GM23338 (cell line): ENCODE measurements around the gene TXNRD1. TPM values are rescaled to one million over a fixed set of nuclear protein-coding genes. Genes with fewer than 3 reads are reported as not detected.

Experiments used
- ATAC-seq: fragments of 200-7000 bp; cut with Tn5 transposase; 3 replicates; pipeline ENCODE4 v1.9.1; 2020
- DNase-seq: peaks from one replicate; pipeline ENCODE4 v3.0.0-alpha.2; 2015; ENCODE audit warnings: low spot score
- H2AFZ ChIP-seq: fragments of 200-600 bp; sonication (generic); 2 replicates; pipeline ENCODE4 v1.8.0; 2016; ENCODE audit warnings: antibody characterized with exemption, mild to moderate bottlenecking, moderate library complexity
- H3F3A ChIP-seq: fragments of 200-600 bp; sonication (generic); replicated peaks from 2 replicates; pipeline ENCODE4 v1.8.0; 2017; ENCODE audit warnings: antibody characterized with exemption, mixed run types, low read depth
- H3K27ac ChIP-seq: fragments of 200-600 bp; sonication (generic); 2 replicates; pipeline ENCODE4 v1.6.1; 2016; ENCODE audit warnings: low read depth
- H3K27me3 ChIP-seq: fragments of 200-600 bp; sonication (generic); 2 replicates; pipeline ENCODE4 v1.8.0; 2016; ENCODE audit warnings: mild to moderate bottlenecking, mixed run types, moderate library complexity; ENCODE audit not compliant: insufficient read depth
- H3K36me3 ChIP-seq: fragments of 200-600 bp; sonication (generic); 2 replicates; pipeline ENCODE4 v1.8.0; 2016; ENCODE audit warnings: mild to moderate bottlenecking; ENCODE audit not compliant: insufficient read depth
- H3K4me1 ChIP-seq: fragments of 200-600 bp; sonication (generic); 2 replicates; pipeline ENCODE4 v1.8.0; 2016; ENCODE audit warnings: mild to moderate bottlenecking, moderate library complexity; ENCODE audit not compliant: insufficient read depth
- H3K4me2 ChIP-seq: fragments of 200-600 bp; sonication (generic); 2 replicates; pipeline ENCODE4 v1.7.1; 2017; ENCODE audit warnings: mixed run types
- H3K4me3 ChIP-seq: fragments of 200-600 bp; sonication (generic); 2 replicates; pipeline ENCODE4 v1.6.1; 2016; ENCODE audit warnings: mixed run types
- H3K79me2 ChIP-seq: fragments of 200-600 bp; sonication (generic); replicated peaks from 2 replicates; pipeline ENCODE4 v1.8.0; 2017; ENCODE audit warnings: mild to moderate bottlenecking; ENCODE audit not compliant: insufficient read depth
- H3K9me2 ChIP-seq: fragments of 200-600 bp; sonication (generic); 2 replicates; pipeline ENCODE4 v1.8.0; 2017; ENCODE audit not compliant: insufficient read depth
- H4K20me1 ChIP-seq: fragments of 200-600 bp; sonication (generic); replicated peaks from 2 replicates; pipeline ENCODE4 v1.8.0; 2017; ENCODE audit warnings: mild to moderate bottlenecking; ENCODE audit not compliant: insufficient read depth
- H3K27ac Mint-ChIP-seq: 2 replicates; pipeline ENCODE4 v1.8.0; 2020; ENCODE audit warnings: inconsistent platforms, mild to moderate bottlenecking, moderate library complexity, mixed read lengths
- H3K27me3 Mint-ChIP-seq: 3 replicates; pipeline ENCODE4 v1.8.0; 2022; ENCODE audit warnings: low read depth, mild to moderate bottlenecking, moderate library complexity, mixed read lengths, inconsistent platforms; ENCODE audit not compliant: insufficient read depth, poor library complexity
- H3K36me3 Mint-ChIP-seq: 3 replicates; pipeline ENCODE4 v1.8.0; 2021; ENCODE audit warnings: low read depth, mild to moderate bottlenecking, inconsistent platforms, moderate library complexity, mixed read lengths
- H3K4me1 Mint-ChIP-seq: 3 replicates; pipeline ENCODE4 v1.8.0; 2020; ENCODE audit warnings: mild to moderate bottlenecking, inconsistent platforms, mixed read lengths
- H3K4me3 Mint-ChIP-seq: 3 replicates; pipeline ENCODE4 v1.8.0; 2021; ENCODE audit warnings: moderate library complexity, mild to moderate bottlenecking, inconsistent platforms, mixed read lengths
- H3K9me3 Mint-ChIP-seq: 3 replicates; pipeline ENCODE4 v1.8.0; 2020; ENCODE audit warnings: moderate library complexity, mild to moderate bottlenecking, inconsistent platforms, mixed read lengths
- CREB1 ChIP-seq: fragments of 250-450 bp; sonication (Bioruptor Pico); IDR thresholded peaks from 2 replicates; pipeline ENCODE4 v1.5.0; 2020; ENCODE audit warnings: low read depth, mild to moderate bottlenecking, moderate library complexity
- EZH2 ChIP-seq: fragments of 200-600 bp; sonication (generic); IDR thresholded peaks from one replicate; pipeline ENCODE4 v1.8.0; 2017; ENCODE audit warnings: antibody characterized with exemption, mild to moderate bottlenecking, low read depth; ENCODE audit not compliant: unreplicated experiment
- EZH2phosphoT487 ChIP-seq: fragments of 200-600 bp; sonication (generic); IDR thresholded peaks from one replicate; pipeline ENCODE4 v1.8.1; 2018; ENCODE audit warnings: antibody characterized with exemption; ENCODE audit not compliant: unreplicated experiment
- JUNB ChIP-seq: IDR thresholded peaks from one replicate; pipeline ENCODE4 v1.6.1; 2016; ENCODE audit warnings: antibody characterized with exemption; ENCODE audit not compliant: unreplicated experiment
- NANOG ChIP-seq: IDR thresholded peaks from 2 replicates; pipeline ENCODE4 v1.6.1; 2016; ENCODE audit warnings: antibody characterized with exemption, borderline replicate concordance
- POLR2AphosphoS5 ChIP-seq: IDR thresholded peaks from 2 replicates; pipeline ENCODE4 v1.6.1; 2016; ENCODE audit warnings: antibody characterized with exemption, low read depth
- STAT1 ChIP-seq: IDR thresholded peaks from one replicate; pipeline ENCODE4 v1.6.1; 2016; ENCODE audit warnings: antibody characterized with exemption; ENCODE audit not compliant: unreplicated experiment
- ZNF114 ChIP-seq: fragments of 250-450 bp; sonication (Bioruptor Pico); IDR thresholded peaks from 2 replicates; pipeline ENCODE4 v1.5.0; 2020; ENCODE audit warnings: mild to moderate bottlenecking, moderate library complexity
- ZNF331 ChIP-seq: fragments of 250-450 bp; sonication (Bioruptor Pico); IDR thresholded peaks from 2 replicates; pipeline ENCODE4 v1.5.0; 2020; ENCODE audit warnings: low read depth, mild to moderate bottlenecking, moderate library complexity
- polyA plus RNA-seq: library from polyadenylated mRNA; unstranded; fragments of >200 nt; fragmentation: Nextera tagmentation; extraction: Ambion mirVana; gene quantifications from 2 replicates; pipeline ENCODE4 v1.2.1, GENCODE V29; 2016
- total RNA-seq: library from RNA; depleted of rRNA; stranded (reverse); fragments of >200 nt; shearing (Covaris generic); gene quantifications from 2 replicates; pipeline ENCODE4 v1.2.3, GENCODE V29; 2014
- TF ChIP-seq, protein P1 (sequence below): IDR thresholded peaks from one replicate; pipeline ENCODE4 v1.6.1; 2018; ENCODE audit warnings: antibody characterized with exemption; ENCODE audit not compliant: unreplicated experiment
- TF ChIP-seq, protein P2 (sequence below): fragments of 250-450 bp; sonication (Bioruptor Pico); IDR thresholded peaks from 2 replicates; pipeline ENCODE4 v1.5.0; 2020; ENCODE audit warnings: mild to moderate bottlenecking, moderate library complexity
- TF ChIP-seq, protein P3 (sequence below): IDR thresholded peaks from 2 replicates; pipeline ENCODE4 v1.6.1; 2016; ENCODE audit warnings: antibody characterized with exemption
- TF ChIP-seq, protein P4 (sequence below), 2 experiments: fragments of 200-600 bp in 1 of 2; sonication (generic) in 1 of 2; conservative IDR thresholded peaks; 2 replicates each; pipeline versions ENCODE4 v1.5.1 to v1.6.1; 2016 to 2017; ENCODE audit warnings: antibody characterized with exemption in 2 of 2, low read depth in 2 of 2, mild to moderate bottlenecking in 2 of 2, moderate library complexity in 1 of 2

Gene TXNRD1
- total and polyA plus RNA-seq, 2 experiments from 2014 or later, result 115 to 127 TPM

DNA sequence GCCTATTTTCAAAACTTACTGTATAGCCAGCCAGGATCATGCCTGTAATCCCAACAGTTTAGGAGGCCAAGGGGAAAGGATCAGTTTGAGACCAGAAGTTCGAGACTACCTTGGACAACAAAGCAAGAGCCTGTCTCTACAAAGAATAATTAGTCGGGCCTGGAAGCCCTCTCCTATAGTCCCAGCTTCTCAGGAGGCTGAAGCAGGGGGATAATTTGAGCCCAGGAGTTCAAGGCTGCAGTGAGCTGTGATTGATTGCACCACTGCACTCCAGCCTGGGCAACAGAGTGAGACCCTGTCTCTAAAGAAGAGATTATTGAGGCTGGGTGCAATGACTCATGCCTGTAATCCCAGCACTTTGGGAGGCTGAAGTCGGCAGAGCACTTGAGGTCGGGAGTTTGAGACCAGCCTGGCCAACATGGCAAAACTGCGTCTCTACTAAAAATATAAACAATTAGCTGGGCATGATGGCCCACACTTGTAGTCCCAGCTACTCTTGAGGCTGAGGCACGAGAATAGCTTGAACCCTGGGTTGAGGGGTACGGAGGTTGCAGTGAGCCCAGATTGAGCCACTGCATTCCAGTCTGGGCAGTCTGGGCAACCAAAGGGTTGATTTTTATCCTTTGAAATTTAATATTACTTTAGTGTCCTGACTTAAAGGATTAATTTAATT is 102.1 kb downstream of the TXNRD1 start:
- no peaks in the 10 kb centered on the region for H3K4me1 ChIP-seq
- no peak overlapping the region for H3K4me2 ChIP-seq
- peaks cover 5% of the 10 kb centered on the region; the same call in 1 of the 2 replicates for H3K79me2 ChIP-seq
- Mint-ChIP-seq H3K36me3 (peaks cover 94% of the 10 kb centered on the region), H3K27ac (no peak overlapping the region), H3K4me3 (no peak overlapping the region), H3K4me1 (no peaks in the 10 kb centered on the region), H3K27me3 (no peaks in the 10 kb centered on the region), H3K9me3 (no peaks in the 10 kb centered on the region)
- no peak overlapping the region for H2AFZ ChIP-seq
- peaks cover 9% of the 10 kb centered on the region; the same call in 1 of the 2 replicates for H4K20me1 ChIP-seq
- no peak for DNase-seq
- no peaks in the 10 kb centered on the region for H3F3A ChIP-seq
- no peak for ATAC-seq
- no peaks in the 10 kb centered on the region for H3K27me3 ChIP-seq
- H3K9me2 ChIP-seq, result no peaks in the 10 kb centered on the region
- H3K27ac ChIP-seq, result no peak overlapping the region
- TF ChIP-seq STAT1, result no peak
- TF ChIP-seq EZH2phosphoT487, result no peak
- no peak for TF ChIP-seq JUNB
- no peak for TF ChIP-seq POLR2AphosphoS5
- TF ChIP-seq EZH2, result no peak
- TF ChIP-seq, protein P1, sequence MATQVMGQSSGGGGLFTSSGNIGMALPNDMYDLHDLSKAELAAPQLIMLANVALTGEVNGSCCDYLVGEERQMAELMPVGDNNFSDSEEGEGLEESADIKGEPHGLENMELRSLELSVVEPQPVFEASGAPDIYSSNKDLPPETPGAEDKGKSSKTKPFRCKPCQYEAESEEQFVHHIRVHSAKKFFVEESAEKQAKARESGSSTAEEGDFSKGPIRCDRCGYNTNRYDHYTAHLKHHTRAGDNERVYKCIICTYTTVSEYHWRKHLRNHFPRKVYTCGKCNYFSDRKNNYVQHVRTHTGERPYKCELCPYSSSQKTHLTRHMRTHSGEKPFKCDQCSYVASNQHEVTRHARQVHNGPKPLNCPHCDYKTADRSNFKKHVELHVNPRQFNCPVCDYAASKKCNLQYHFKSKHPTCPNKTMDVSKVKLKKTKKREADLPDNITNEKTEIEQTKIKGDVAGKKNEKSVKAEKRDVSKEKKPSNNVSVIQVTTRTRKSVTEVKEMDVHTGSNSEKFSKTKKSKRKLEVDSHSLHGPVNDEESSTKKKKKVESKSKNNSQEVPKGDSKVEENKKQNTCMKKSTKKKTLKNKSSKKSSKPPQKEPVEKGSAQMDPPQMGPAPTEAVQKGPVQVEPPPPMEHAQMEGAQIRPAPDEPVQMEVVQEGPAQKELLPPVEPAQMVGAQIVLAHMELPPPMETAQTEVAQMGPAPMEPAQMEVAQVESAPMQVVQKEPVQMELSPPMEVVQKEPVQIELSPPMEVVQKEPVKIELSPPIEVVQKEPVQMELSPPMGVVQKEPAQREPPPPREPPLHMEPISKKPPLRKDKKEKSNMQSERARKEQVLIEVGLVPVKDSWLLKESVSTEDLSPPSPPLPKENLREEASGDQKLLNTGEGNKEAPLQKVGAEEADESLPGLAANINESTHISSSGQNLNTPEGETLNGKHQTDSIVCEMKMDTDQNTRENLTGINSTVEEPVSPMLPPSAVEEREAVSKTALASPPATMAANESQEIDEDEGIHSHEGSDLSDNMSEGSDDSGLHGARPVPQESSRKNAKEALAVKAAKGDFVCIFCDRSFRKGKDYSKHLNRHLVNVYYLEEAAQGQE, result no peak
- no peak for TF ChIP-seq ZNF331
- TF ChIP-seq, protein P2, sequence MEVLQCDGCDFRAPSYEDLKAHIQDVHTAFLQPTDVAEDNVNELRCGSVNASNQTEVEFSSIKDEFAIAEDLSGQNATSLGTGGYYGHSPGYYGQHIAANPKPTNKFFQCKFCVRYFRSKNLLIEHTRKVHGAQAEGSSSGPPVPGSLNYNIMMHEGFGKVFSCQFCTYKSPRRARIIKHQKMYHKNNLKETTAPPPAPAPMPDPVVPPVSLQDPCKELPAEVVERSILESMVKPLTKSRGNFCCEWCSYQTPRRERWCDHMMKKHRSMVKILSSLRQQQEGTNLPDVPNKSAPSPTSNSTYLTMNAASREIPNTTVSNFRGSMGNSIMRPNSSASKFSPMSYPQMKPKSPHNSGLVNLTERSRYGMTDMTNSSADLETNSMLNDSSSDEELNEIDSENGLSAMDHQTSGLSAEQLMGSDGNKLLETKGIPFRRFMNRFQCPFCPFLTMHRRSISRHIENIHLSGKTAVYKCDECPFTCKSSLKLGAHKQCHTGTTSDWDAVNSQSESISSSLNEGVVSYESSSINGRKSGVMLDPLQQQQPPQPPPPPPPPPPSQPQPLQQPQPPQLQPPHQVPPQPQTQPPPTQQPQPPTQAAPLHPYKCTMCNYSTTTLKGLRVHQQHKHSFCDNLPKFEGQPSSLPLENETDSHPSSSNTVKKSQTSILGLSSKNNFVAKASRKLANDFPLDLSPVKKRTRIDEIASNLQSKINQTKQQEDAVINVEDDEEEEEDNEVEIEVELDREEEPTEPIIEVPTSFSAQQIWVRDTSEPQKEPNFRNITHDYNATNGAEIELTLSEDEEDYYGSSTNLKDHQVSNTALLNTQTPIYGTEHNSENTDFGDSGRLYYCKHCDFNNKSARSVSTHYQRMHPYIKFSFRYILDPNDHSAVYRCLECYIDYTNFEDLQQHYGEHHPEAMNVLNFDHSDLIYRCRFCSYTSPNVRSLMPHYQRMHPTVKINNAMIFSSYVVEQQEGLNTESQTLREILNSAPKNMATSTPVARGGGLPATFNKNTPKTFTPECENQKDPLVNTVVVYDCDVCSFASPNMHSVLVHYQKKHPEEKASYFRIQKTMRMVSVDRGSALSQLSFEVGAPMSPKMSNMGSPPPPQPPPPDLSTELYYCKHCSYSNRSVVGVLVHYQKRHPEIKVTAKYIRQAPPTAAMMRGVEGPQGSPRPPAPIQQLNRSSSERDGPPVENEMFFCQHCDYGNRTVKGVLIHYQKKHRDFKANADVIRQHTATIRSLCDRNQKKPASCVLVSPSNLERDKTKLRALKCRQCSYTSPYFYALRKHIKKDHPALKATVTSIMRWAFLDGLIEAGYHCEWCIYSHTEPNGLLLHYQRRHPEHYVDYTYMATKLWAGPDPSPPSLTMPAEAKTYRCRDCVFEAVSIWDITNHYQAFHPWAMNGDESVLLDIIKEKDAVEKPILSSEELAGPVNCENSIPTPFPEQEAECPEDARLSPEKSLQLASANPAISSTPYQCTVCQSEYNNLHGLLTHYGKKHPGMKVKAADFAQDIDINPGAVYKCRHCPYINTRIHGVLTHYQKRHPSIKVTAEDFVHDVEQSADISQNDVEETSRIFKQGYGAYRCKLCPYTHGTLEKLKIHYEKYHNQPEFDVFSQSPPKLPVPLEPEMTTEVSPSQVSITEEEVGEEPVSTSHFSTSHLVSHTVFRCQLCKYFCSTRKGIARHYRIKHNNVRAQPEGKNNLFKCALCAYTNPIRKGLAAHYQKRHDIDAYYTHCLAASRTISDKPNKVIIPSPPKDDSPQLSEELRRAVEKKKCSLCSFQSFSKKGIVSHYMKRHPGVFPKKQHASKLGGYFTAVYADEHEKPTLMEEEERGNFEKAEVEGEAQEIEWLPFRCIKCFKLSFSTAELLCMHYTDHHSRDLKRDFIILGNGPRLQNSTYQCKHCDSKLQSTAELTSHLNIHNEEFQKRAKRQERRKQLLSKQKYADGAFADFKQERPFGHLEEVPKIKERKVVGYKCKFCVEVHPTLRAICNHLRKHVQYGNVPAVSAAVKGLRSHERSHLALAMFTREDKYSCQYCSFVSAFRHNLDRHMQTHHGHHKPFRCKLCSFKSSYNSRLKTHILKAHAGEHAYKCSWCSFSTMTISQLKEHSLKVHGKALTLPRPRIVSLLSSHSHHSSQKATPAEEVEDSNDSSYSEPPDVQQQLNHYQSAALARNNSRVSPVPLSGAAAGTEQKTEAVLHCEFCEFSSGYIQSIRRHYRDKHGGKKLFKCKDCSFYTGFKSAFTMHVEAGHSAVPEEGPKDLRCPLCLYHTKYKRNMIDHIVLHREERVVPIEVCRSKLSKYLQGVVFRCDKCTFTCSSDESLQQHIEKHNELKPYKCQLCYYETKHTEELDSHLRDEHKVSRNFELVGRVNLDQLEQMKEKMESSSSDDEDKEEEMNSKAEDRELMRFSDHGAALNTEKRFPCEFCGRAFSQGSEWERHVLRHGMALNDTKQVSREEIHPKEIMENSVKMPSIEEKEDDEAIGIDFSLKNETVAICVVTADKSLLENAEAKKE (CRISPR knock-in tag), result no peak
- TF ChIP-seq, protein P3, sequence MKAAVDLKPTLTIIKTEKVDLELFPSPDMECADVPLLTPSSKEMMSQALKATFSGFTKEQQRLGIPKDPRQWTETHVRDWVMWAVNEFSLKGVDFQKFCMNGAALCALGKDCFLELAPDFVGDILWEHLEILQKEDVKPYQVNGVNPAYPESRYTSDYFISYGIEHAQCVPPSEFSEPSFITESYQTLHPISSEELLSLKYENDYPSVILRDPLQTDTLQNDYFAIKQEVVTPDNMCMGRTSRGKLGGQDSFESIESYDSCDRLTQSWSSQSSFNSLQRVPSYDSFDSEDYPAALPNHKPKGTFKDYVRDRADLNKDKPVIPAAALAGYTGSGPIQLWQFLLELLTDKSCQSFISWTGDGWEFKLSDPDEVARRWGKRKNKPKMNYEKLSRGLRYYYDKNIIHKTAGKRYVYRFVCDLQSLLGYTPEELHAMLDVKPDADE, result no peak
- no peak for TF ChIP-seq ZNF114 (CRISPR knock-in tag)
- no peak for TF ChIP-seq CREB1
- no peak for TF ChIP-seq NANOG
- TF ChIP-seq, protein P4, sequence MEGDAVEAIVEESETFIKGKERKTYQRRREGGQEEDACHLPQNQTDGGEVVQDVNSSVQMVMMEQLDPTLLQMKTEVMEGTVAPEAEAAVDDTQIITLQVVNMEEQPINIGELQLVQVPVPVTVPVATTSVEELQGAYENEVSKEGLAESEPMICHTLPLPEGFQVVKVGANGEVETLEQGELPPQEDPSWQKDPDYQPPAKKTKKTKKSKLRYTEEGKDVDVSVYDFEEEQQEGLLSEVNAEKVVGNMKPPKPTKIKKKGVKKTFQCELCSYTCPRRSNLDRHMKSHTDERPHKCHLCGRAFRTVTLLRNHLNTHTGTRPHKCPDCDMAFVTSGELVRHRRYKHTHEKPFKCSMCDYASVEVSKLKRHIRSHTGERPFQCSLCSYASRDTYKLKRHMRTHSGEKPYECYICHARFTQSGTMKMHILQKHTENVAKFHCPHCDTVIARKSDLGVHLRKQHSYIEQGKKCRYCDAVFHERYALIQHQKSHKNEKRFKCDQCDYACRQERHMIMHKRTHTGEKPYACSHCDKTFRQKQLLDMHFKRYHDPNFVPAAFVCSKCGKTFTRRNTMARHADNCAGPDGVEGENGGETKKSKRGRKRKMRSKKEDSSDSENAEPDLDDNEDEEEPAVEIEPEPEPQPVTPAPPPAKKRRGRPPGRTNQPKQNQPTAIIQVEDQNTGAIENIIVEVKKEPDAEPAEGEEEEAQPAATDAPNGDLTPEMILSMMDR (conservative IDR thresholded peaks at IDR 0.05; ENCODE audit: low read depth in 2 of 2), result no peak
- no peak overlapping the region for H3K4me3 ChIP-seq
- H3K36me3 ChIP-seq, result peaks cover 71% of the 10 kb centered on the region
